Small intestine (tissue), 16 donors: Measurements from ENCODE around the gene SON. TPM values are rescaled to one million over a fixed set of nuclear protein-coding genes. Genes with fewer than 3 reads are reported as not detected.
"Not testable (repeated sequence)": the region's sequence is repeated elsewhere in the genome, so short reads cannot be mapped to it uniquely, and the experiment has no call there.

Experiments used
- DNase-seq, 2 donors: peaks; one replicate each; pipeline versions ENCODE4 v3.0.0 to v3.0.0-alpha.2; 2013
- FAIRE-seq: peaks from 2 replicates; lab custom pipeline; 2012; peaks lifted over from hg19 to GRCh38; lab: Jason Lieb, UNC
- H3K27ac ChIP-seq, 3 donors: one replicate each; pipeline ENCODE4 v1.5.1; 2013; ENCODE audit warnings: low read length in 2 of 3, mild to moderate bottlenecking in 2 of 3, control low read depth in 1 of 3, inconsistent platforms in 1 of 3, low read depth in 1 of 3, moderate library complexity in 1 of 3
- H3K27me3 ChIP-seq, 3 donors: one replicate each; pipeline ENCODE4 v1.6.1; 2013; ENCODE audit warnings: low read length in 3 of 3, inconsistent platforms in 1 of 3; ENCODE audit not compliant: control insufficient read depth in 3 of 3, insufficient read depth in 3 of 3
- H3K36me3 ChIP-seq, 3 donors: one replicate each; pipeline ENCODE4 v1.6.1; 2013; ENCODE audit warnings: low read length in 3 of 3, inconsistent platforms in 1 of 3, low read depth in 1 of 3, mild to moderate bottlenecking in 1 of 3, moderate library complexity in 1 of 3; ENCODE audit not compliant: control insufficient read depth in 3 of 3, insufficient read depth in 2 of 3
- H3K4me1 ChIP-seq, 3 donors: one replicate each; pipeline ENCODE4 v1.6.1; 2013; ENCODE audit warnings: low read length in 2 of 3, inconsistent platforms in 1 of 3, low read depth in 1 of 3, mild to moderate bottlenecking in 1 of 3, moderate library complexity in 1 of 3; ENCODE audit not compliant: control insufficient read depth in 3 of 3, insufficient read depth in 2 of 3
- H3K4me3 ChIP-seq, 3 donors: one replicate each; pipeline ENCODE4 v1.5.1; 2013; ENCODE audit warnings: low read length in 3 of 3, control low read depth in 1 of 3, inconsistent platforms in 1 of 3, low read depth in 1 of 3, mild to moderate bottlenecking in 1 of 3, moderate library complexity in 1 of 3
- H3K9me3 ChIP-seq, 2 donors: one replicate each; pipeline ENCODE4 v1.6.1; 2013; ENCODE audit warnings: low read depth in 1 of 2, low read length in 1 of 2; ENCODE audit not compliant: control insufficient read depth in 2 of 2, insufficient read depth in 1 of 2
- WGBS, 3 donors: extraction: QIAGEN DNeasy Blood & Tissue Kit; methylation state at CpG; one replicate each; pipeline ENCODE4 v1.1.7; 2013; 5-methylcytosine and 5-hydroxymethylcytosine counted together
- long read RNA-seq, 10 donors: transcript quantifications; one replicate each; lab custom pipeline, GENCODE V29; 2026
- polyA plus RNA-seq, 4 donors: library from polyadenylated mRNA; stranded (reverse) in 3 of 4; unstranded in 1 of 4; fragments of 200-250 nt in 3 of 4; fragments of 120-200 nt in 1 of 4; gene quantifications; one replicate each; pipeline versions ENCODE4 v1.2.1 to v1.2.3, GENCODE V29; 2013
- donor health status: healthy with polysubstance abuse.
- donor health status: control.
- donor health status: control.
- donor health status: Bipolar disorder and iron deficiency.
- donor health status: healthy.

Gene SON
- polyA plus RNA-seq = 100 to 1,000 TPM in 1 of 4 donors, 10 to 100 TPM in 3; 76.1 to 228 (median 88.8) TPM
- long read RNA-seq, donor 1, full-length matches to known transcripts = 29 of 270 reads
- long read RNA-seq, donor 1, partial matches to known transcripts = 233 of 270 reads
- long read RNA-seq, donor 1, other reads (novel, unspliced or antisense) = 8 of 270 reads
- long read RNA-seq, donor 2, full-length matches to known transcripts = 8 of 84 reads
- long read RNA-seq, donor 2, partial matches to known transcripts = 76 of 84 reads
- long read RNA-seq, donor 2, other reads (novel, unspliced or antisense) = 0 of 84 reads
- long read RNA-seq, donor 3, transcript SON-219 (4 exons, 995 nt) = major isoform, 9 of 151 reads
- long read RNA-seq, donor 3, transcript SON-215 (2 exons, 658 nt) = minor isoform, 8 of 151 reads
- long read RNA-seq, donor 3, partial matches to known transcripts = 129 of 151 reads
- long read RNA-seq, donor 3, other reads (novel, unspliced or antisense) = 0 of 151 reads
- long read RNA-seq, donor 4 = 0 reads
- long read RNA-seq, donor 5, transcript SON-215 (2 exons, 658 nt) = major isoform, 5 of 52 reads
- long read RNA-seq, donor 5, partial matches to known transcripts = 44 of 52 reads
- long read RNA-seq, donor 5, other reads (novel, unspliced or antisense) = 0 of 52 reads
- long read RNA-seq, donor 6, full-length matches to known transcripts = 11 of 87 reads
- long read RNA-seq, donor 6, partial matches to known transcripts = 76 of 87 reads
- long read RNA-seq, donor 6, other reads (novel, unspliced or antisense) = 0 of 87 reads
- long read RNA-seq, donor 7, full-length matches to known transcripts = 14 of 178 reads
- long read RNA-seq, donor 7, partial matches to known transcripts = 164 of 178 reads
- long read RNA-seq, donor 7, other reads (novel, unspliced or antisense) = 0 of 178 reads
- long read RNA-seq, donor 8, partial matches to known transcripts = 17 of 23 reads
- long read RNA-seq, donor 8, other reads (novel, unspliced or antisense) = 0 of 23 reads
- long read RNA-seq, donor 9, partial matches to known transcripts = 29 of 35 reads
- long read RNA-seq, donor 9, other reads (novel, unspliced or antisense) = 0 of 35 reads
- long read RNA-seq, donor 10, full-length matches to known transcripts = 35 of 261 reads
- long read RNA-seq, donor 10, partial matches to known transcripts = 208 of 261 reads
- long read RNA-seq, donor 10, other reads (novel, unspliced or antisense) = 18 of 261 reads

GRCh38 chr21:33542640-33543504 lies at the start of gene SON:
SON (plus strand) TSS chr21:33543038; CDS start chr21:33543093, 55 bp downstream.
- peaks cover 0 to 8% (median 2%) of the 10 kb centered on the region in 3 donors for H3K4me1 ChIP-seq
- WGBS, 3 donors = 0 to 1% (median 1%) methylated on average over 55 to 56 of the region's 57 CpGs

GRCh38 chr21:33493756-33494155 lies 49.1 kb upstream of the SON start:
- no peaks in the 10 kb centered on the region for H3K27me3 ChIP-seq
- DNase-seq (no peak), FAIRE-seq (no peak)
- H3K4me1 ChIP-seq = peaks cover 0 to 3% (median 0%) of the 10 kb centered on the region in 3 donors
- no peak overlapping the region for H3K4me3 ChIP-seq
- H3K9me3 ChIP-seq = no peaks in the 10 kb centered on the region
- WGBS, 3 donors = 83 to 86% (median 84%) methylated on average over 3 of the region's 3 CpGs
- H3K27ac ChIP-seq = no peak overlapping the region
- no peaks in the 10 kb centered on the region for H3K36me3 ChIP-seq

More at GRCh38 chr21:33542640-33543504, at the start of gene SON:
- no peak for FAIRE-seq
- DNase-seq = peak; percentile 98 to 99
- Histone ChIP-seq H3K27me3 (no peaks in the 10 kb centered on the region), H3K36me3 (peaks cover 0 to 29% (median 3%) of the 10 kb centered on the region in 3 donors), H3K27ac (peak within 1 kb of the TSS; percentile 98 to 100 (median 99)), H3K9me3 (no peaks in the 10 kb centered on the region), H3K4me3 (peak within 1 kb of the TSS; percentile 77 to 84 (median 81))

GRCh38 chr21:33495743-33496142 lies 47.1 kb upstream of the SON start:
- FAIRE-seq (no peak), DNase-seq (no peak)
- Histone ChIP-seq H3K27me3 (no peaks in the 10 kb centered on the region), H3K9me3 (no peaks in the 10 kb centered on the region), H3K4me1 (peaks cover 0 to 3% (median 0%) of the 10 kb centered on the region in 3 donors), H3K36me3 (no peaks in the 10 kb centered on the region), H3K4me3 (no peak overlapping the region), H3K27ac (no peak overlapping the region)
- WGBS, 3 donors = 37 to 53% (median 38%) methylated on average over 4 of the region's 4 CpGs

GRCh38 chr21:33496345-33496744 lies 46.5 kb upstream of the SON start:
- 59 to 69% (median 64%) methylated on average over 7 of the region's 7 CpGs for WGBS, 3 donors
- no peak for DNase-seq
- Histone ChIP-seq H3K27ac (no peak overlapping the region), H3K27me3 (no peaks in the 10 kb centered on the region), H3K4me1 (no peaks in the 10 kb centered on the region), H3K4me3 (no peak overlapping the region), H3K36me3 (no peaks in the 10 kb centered on the region), H3K9me3 (no peaks in the 10 kb centered on the region)
- FAIRE-seq = no peak

- H3K36me3 ChIP-seq = peaks cover 11 to 25% (median 15%) of the 10 kb centered on the region in 3 donors
- no peaks in the 10 kb centered on the region for H3K9me3 ChIP-seq
- 96 to 97% (median 96%) methylated on average over 8 of the region's 8 CpGs for WGBS, 3 donors
These were observed 37.0 kb upstream of the SON start for GRCh38 chr21:33505833-33506232.

GRCh38 chr21:33507003-33507402 lies 35.8 kb upstream of the SON start:
- H3K27me3 ChIP-seq, H3K4me3 ChIP-seq, H3K27ac ChIP-seq, DNase-seq, H3K4me1 ChIP-seq, FAIRE-seq, H3K9me3 ChIP-seq: not testable (repeated sequence)
- WGBS, 3 donors = 95 to 98% (median 97%) methylated on average over 1 of the region's 1 CpG
- peaks cover 11 to 32% (median 19%) of the 10 kb centered on the region in 3 donors for H3K36me3 ChIP-seq

More at GRCh38 chr21:33505833-33506232, 37.0 kb upstream of the SON start:
- Histone ChIP-seq H3K4me1 (no peaks in the 10 kb centered on the region), H3K27me3 (no peaks in the 10 kb centered on the region), H3K4me3 (no peak overlapping the region), H3K27ac (no peak overlapping the region)
- DNase-seq = no peak
- FAIRE-seq = no peak

GRCh38 chr21:33510826-33511225 lies 32.0 kb upstream of the SON start:
- H3K9me3 ChIP-seq = no peaks in the 10 kb centered on the region
- H3K36me3 ChIP-seq = peaks cover 12 to 38% (median 21%) of the 10 kb centered on the region in 3 donors
- WGBS, 3 donors = 97 to 99% (median 97%) methylated on average over 8 of the region's 8 CpGs
- FAIRE-seq (no peak), DNase-seq (no peak)
- H3K4me3 ChIP-seq = no peak overlapping the region
- no peaks in the 10 kb centered on the region for H3K27me3 ChIP-seq
- H3K27ac ChIP-seq = no peak overlapping the region
- no peaks in the 10 kb centered on the region for H3K4me1 ChIP-seq
